GM18861 (cell line): ENCODE data around the gene SPAAR.
"Not testable (repeated sequence)": the region's sequence is repeated elsewhere in the genome, so short reads cannot be mapped to it uniquely, and the experiment has no call there.

Source experiments
- ATAC-seq: cut with Tn5 transposase; IDR thresholded peaks from one replicate; pipeline ENCODE4 v1.9.1; 2021; ENCODE audit not compliant: unreplicated experiment

Gene SPAAR

GRCh38 chr9:35903049-35903448 lies 6.2 kb upstream of the SPAAR start:
- no peak for ATAC-seq

- ATAC-seq: no peak
These were observed 5.0 kb upstream of the SPAAR start for GRCh38 chr9:35904338-35904737.

- ATAC-seq: no peak
These were observed 4.1 kb upstream of the SPAAR start for GRCh38 chr9:35905051-35905781.

GRCh38 chr9:35905912-35906679 lies 3.2 kb upstream of the SPAAR start, which contains the start of gene HRCT1:
Gene HRCT1 (plus strand): TSS chr9:35906202. CDS start chr9:35906288, 86 bp downstream.
- no peak for ATAC-seq

GRCh38 chr9:35906923-35907699 lies 2.2 kb upstream of the SPAAR start:
- ATAC-seq: no peak

GRCh38 chr9:35907711-35908503 lies 1.4 kb upstream of the SPAAR start:
- ATAC-seq: no peak

- no peak for ATAC-seq
These were observed 675 bp upstream of the SPAAR start for GRCh38 chr9:35908504-35909125.

- no peak for ATAC-seq
These were observed 660 bp downstream of the SPAAR start for GRCh38 chr9:35909687-35910612.

GRCh38 chr9:35910613-35911359 lies 1.5 kb downstream of the SPAAR start:
- ATAC-seq: no peak

- ATAC-seq: no peak
These were observed 2.4 kb downstream of the SPAAR start for GRCh38 chr9:35911690-35912089.

- no peak for ATAC-seq
These were observed 3.6 kb downstream of the SPAAR start for GRCh38 chr9:35912791-35913400.

- ATAC-seq: not testable (repeated sequence)
These were observed 4.1 kb downstream of the SPAAR start for GRCh38 chr9:35913429-35913828.

GRCh38 chr9:35914301-35914807 lies 5.1 kb downstream of the SPAAR start:
- ATAC-seq: no peak

- ATAC-seq: no peak
These were observed 6.5 kb downstream of the SPAAR start for GRCh38 chr9:35915681-35916294.

GRCh38 chr9:35917261-35917660 lies 8.0 kb downstream of the SPAAR start:
- no peak for ATAC-seq

GRCh38 chr9:35918780-35919179 lies 9.5 kb downstream of the SPAAR start:
- no peak for ATAC-seq

GRCh38 chr9:35919212-35920008 lies 10.1 kb downstream of the SPAAR start:
- no peak for ATAC-seq
